Calu3 (cell line): Measurements from ENCODE around the gene RIMKLB. TPM values are rescaled to one million over a fixed set of nuclear protein-coding genes. Genes with fewer than 3 reads are reported as not detected.
"Not testable (repeated sequence)": the region's sequence is repeated elsewhere in the genome, so short reads cannot be mapped to it uniquely, and the experiment has no call there.

Experiments used
- BruUV-seq: library from RNA; stranded (reverse); fragments of 400-500 nt; replicated peaks from 2 replicates; lab custom pipeline; 2021; lab: Mats Ljungman, UMichigan
- CTCF ChIA-PET: fragments of 300-600 bp; sonication (Branson Sonifier 250); formaldehyde crosslinking; loops from one replicate; lab custom pipeline; 2022; ENCODE audit warnings: antibody characterized with exemption; lab: Charles Lee
- DNase-seq: peaks from one replicate; pipeline ENCODE4 v3.0.0; 2022
- H3K27ac Mint-ChIP-seq: one replicate; pipeline ENCODE4 v1.8.0; 2022; ENCODE audit warnings: mixed read lengths; ENCODE audit not compliant: unreplicated experiment
- H3K27me3 Mint-ChIP-seq: one replicate; pipeline ENCODE4 v1.8.0; 2022; ENCODE audit warnings: mixed read lengths; ENCODE audit not compliant: unreplicated experiment
- H3K36me3 Mint-ChIP-seq: one replicate; pipeline ENCODE4 v1.8.0; 2022; ENCODE audit warnings: mild to moderate bottlenecking, moderate library complexity, mixed read lengths; ENCODE audit not compliant: insufficient read depth, unreplicated experiment
- H3K4me1 Mint-ChIP-seq: one replicate; pipeline ENCODE4 v1.8.0; 2022; ENCODE audit warnings: mild to moderate bottlenecking, low read depth, mixed read lengths; ENCODE audit not compliant: unreplicated experiment
- H3K4me3 Mint-ChIP-seq: one replicate; pipeline ENCODE4 v1.8.0; 2022; ENCODE audit warnings: mild to moderate bottlenecking, low read depth, moderate library complexity, mixed read lengths; ENCODE audit not compliant: unreplicated experiment
- H3K9me3 Mint-ChIP-seq: one replicate; pipeline ENCODE4 v1.8.0; 2022; ENCODE audit warnings: low read depth, mixed read lengths; ENCODE audit not compliant: unreplicated experiment
- intact Hi-C: fragments of 100-400 bp; cut with micrococcal nuclease; formaldehyde crosslinking; loops from one replicate; pipeline ENCODE4 v1.10.0; 2022; ENCODE audit not compliant: unreplicated experiment
- total RNA-seq: library from RNA; stranded (reverse); gene quantifications from 2 replicates; pipeline ENCODE4 v1.2.3, GENCODE V29; 2022
- TF ChIP-seq, protein P1 (sequence below): fragments of 200-600 bp; IDR thresholded peaks from one replicate; pipeline ENCODE4 v1.8.0; 2022; ENCODE audit warnings: antibody characterized with exemption; ENCODE audit not compliant: unreplicated experiment

Gene RIMKLB
- total RNA-seq, 1 experiment from 2014 or later: 36.3 TPM

DNA sequence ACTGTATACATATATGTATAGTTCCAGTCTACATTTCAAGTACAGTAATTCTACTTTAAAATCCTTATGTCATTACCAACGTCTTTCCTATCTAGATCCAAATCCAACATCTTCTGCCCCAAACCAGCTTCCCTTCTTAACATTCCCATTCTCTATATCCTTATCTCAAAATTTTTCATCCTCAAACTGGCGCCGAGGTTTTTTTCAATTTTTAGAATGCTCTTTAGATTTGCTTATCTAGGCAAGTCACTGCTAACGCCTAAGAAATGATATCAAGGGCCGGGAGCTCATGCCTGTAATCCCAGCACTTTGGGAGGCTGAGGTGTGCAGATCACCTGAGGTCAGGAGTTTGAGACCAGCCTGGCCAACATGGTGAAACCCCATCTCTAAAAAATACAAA, 48.3 kb downstream of the RIMKLB start:
- CTCF ChIA-PET: interaction anchor here (0.6 kb wide), 1 partner anchor 37 kb away, joined by 3 read pairs; no protein-coding TSS in a partner anchor
- TF ChIP-seq, protein P1, sequence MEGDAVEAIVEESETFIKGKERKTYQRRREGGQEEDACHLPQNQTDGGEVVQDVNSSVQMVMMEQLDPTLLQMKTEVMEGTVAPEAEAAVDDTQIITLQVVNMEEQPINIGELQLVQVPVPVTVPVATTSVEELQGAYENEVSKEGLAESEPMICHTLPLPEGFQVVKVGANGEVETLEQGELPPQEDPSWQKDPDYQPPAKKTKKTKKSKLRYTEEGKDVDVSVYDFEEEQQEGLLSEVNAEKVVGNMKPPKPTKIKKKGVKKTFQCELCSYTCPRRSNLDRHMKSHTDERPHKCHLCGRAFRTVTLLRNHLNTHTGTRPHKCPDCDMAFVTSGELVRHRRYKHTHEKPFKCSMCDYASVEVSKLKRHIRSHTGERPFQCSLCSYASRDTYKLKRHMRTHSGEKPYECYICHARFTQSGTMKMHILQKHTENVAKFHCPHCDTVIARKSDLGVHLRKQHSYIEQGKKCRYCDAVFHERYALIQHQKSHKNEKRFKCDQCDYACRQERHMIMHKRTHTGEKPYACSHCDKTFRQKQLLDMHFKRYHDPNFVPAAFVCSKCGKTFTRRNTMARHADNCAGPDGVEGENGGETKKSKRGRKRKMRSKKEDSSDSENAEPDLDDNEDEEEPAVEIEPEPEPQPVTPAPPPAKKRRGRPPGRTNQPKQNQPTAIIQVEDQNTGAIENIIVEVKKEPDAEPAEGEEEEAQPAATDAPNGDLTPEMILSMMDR: no peak
- BruUV-seq: no TSS peak
- H3K9me3 Mint-ChIP-seq: no peaks in the 10 kb centered on the region
- H3K27me3 Mint-ChIP-seq: no peaks in the 10 kb centered on the region
- peaks cover 7% of the 10 kb centered on the region for H3K36me3 Mint-ChIP-seq
- H3K4me1 Mint-ChIP-seq: peaks cover 22% of the 10 kb centered on the region
- no peak for DNase-seq
- intact Hi-C loops: no loop called here
- no peak overlapping the region for H3K4me3 Mint-ChIP-seq
- H3K27ac Mint-ChIP-seq: no peak overlapping the region

DNA sequence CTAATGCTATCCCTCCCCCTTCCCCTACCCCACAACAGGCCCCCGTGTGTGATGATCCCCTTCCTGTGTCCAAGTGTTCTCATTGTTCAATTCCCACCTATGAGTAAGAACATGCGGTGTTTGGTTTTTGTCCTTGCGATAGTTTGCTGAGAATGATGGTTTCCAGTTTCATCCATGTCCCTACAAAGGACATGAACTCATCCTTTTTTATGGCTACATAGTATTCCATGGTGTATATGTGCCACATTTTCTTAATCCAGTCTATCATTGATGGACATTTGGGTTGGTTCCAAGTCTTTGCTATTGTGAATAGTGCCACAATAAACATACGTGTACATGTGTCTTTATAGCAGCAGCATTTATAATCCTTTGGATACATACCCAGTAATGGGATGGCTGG, 62.3 kb downstream of the RIMKLB start:
- H3K4me3 Mint-ChIP-seq, H3K27me3 Mint-ChIP-seq, DNase-seq, BruUV-seq, intact Hi-C loops, CTCF ChIA-PET, H3K9me3 Mint-ChIP-seq, H3K27ac Mint-ChIP-seq, H3K4me1 Mint-ChIP-seq: not testable (repeated sequence)
- H3K36me3 Mint-ChIP-seq: peaks cover 15% of the 10 kb centered on the region

DNA sequence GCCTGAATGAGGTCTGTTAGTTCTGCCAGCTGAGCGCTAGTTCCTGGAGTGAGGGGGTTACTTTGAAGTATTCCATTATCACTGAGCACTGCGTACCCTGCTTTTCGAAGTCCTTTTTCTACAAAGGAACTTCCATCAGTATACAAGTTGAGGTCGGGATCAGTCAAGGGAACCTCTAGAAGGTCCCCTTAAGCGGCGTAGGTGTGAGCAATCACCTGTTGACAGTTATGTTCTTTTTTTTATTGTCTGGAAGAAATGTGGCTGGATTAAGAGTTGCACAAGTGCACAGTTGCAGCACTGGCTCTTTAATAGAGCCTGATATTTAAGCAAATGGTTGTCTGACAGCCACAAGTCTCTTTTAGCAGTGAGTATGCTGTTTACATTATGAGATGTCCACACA, 64.9 kb downstream of the RIMKLB start:
- CTCF ChIA-PET, intact Hi-C loops: not testable (repeated sequence)

DNA sequence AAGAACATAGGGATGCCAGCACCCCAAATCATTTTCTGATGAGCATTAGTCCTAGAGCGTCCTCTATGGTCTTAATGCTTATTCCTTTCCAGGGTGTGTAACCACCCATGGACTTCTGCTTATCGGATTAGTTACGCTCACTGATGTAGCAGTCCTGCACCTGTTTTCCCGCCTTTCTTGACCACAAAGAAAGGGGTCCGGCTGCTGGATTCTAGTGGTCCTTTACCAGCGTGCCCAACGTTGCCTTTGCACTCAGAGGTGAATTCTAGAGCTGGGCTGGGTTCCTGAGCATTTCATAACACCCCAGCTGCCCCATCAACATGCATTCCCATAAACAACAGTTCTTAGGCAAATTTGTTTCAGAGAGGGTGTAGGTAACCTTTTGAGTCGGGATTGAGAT, 68.3 kb downstream of the RIMKLB start:
- H3K27ac Mint-ChIP-seq, DNase-seq, CTCF ChIA-PET, H3K36me3 Mint-ChIP-seq, intact Hi-C loops, H3K27me3 Mint-ChIP-seq, H3K9me3 Mint-ChIP-seq, BruUV-seq, H3K4me3 Mint-ChIP-seq, H3K4me1 Mint-ChIP-seq: not testable (repeated sequence)

More for the DNA sequence above, 64.9 kb downstream of the RIMKLB start:
- H3K4me1 Mint-ChIP-seq, H3K27me3 Mint-ChIP-seq, DNase-seq, BruUV-seq, H3K4me3 Mint-ChIP-seq, H3K9me3 Mint-ChIP-seq, H3K27ac Mint-ChIP-seq, H3K36me3 Mint-ChIP-seq: not testable (repeated sequence)

DNA sequence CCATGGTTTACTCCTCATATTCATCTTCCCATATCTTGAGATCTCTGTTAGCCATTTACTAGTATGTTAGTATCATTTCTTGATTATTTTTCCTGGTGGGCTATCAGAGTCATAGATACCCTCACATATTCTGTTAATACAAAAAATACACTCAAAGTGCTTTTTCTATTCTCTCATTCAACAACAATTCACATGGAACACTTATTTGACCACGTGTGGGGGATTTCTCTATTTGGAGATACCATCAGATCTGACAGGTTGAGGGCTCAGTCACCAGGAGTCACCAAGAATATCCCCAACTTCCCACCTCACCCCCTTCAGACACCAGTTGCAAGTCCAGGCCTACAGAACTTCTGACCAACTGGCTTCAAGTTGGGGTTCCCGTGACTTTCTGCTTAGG, 72.7 kb downstream of the RIMKLB start:
- intact Hi-C loops: loop anchor here (10.0 kb wide), 1 partner anchor 274 kb away; no protein-coding TSS in a partner anchor
- CTCF ChIA-PET: no interaction called here
- Mint-ChIP-seq H3K4me3 (no peak overlapping the region), H3K36me3 (no peaks in the 10 kb centered on the region), H3K9me3 (no peaks in the 10 kb centered on the region), H3K4me1 (no peaks in the 10 kb centered on the region), H3K27ac (no peak overlapping the region), H3K27me3 (no peaks in the 10 kb centered on the region)
- DNase-seq: no peak
- TF ChIP-seq, protein P1: no peak
- BruUV-seq: no TSS peak

DNA sequence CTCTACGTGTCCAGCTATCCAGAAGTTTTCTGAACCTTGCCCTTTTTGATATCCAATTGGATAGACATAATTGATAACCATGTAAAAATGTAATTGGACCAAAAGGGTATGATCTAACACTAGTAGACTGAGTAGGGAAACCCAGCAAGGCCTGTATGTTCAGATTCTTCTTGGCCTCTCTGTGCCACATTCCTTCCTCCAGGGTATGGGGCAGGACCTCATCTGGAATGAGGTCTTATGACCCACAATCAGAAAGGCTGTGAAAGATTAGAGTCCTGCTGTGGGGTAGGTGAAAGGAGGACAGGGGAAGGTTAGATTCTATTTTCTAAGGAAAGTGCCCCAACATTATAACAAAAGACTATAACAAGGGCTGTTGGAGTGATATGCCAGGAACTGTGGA, 73.3 kb downstream of the RIMKLB start:
- TF ChIP-seq, protein P1: no peak
- CTCF ChIA-PET: no interaction called here
- intact Hi-C loops: loop anchor here (10.0 kb wide), 1 partner anchor 274 kb away; no protein-coding TSS in a partner anchor
- no peak for DNase-seq
- Mint-ChIP-seq H3K9me3 (no peaks in the 10 kb centered on the region), H3K4me3 (no peak overlapping the region), H3K36me3 (no peaks in the 10 kb centered on the region), H3K27me3 (no peaks in the 10 kb centered on the region), H3K27ac (no peak overlapping the region), H3K4me1 (no peaks in the 10 kb centered on the region)
- no TSS peak for BruUV-seq
